Peyer's patch (tissue), 4 donors: Measurements from ENCODE around the gene LRRC8E.

Experiments used
- CTCF ChIP-seq, 6 experiments: fragments of 450-650 bp in 4 of 6; fragments of 200-600 bp in 2 of 6; sonication (generic) in 1 of 6; IDR thresholded peaks; one replicate each; pipeline ENCODE4 v1.5.1; 2017 to 2019; ENCODE audit warnings: antibody characterized with exemption in 6 of 6, mild to moderate bottlenecking in 3 of 6, moderate library complexity in 1 of 6
- POLR2A ChIP-seq, 2 donors: fragments of 450-650 bp; IDR thresholded peaks; one replicate each; pipeline ENCODE4 v1.5.1; 2017; ENCODE audit warnings: antibody characterized with exemption in 2 of 2, mild to moderate bottlenecking in 2 of 2, moderate library complexity in 2 of 2

- no peak for TF ChIP-seq CTCF (IDR thresholded peaks at IDR 0.05)
- TF ChIP-seq POLR2A (IDR thresholded peaks at IDR 0.05), result no peak
Observed at GRCh38 chr19:7869910-7870511, 18.3 kb upstream of the LRRC8E start.
